ENCODE data around the gene TTC12. TPM values are rescaled to one million over a fixed set of nuclear protein-coding genes. Genes with fewer than 3 reads are reported as not detected.

TTC12 gene
- polyA plus RNA-seq, 4 donors = 32.5 to 45.5 (median 41.1) TPM

GRCh38 chr11:113398669-113399430, 84.5 kb downstream of the TTC12 start:
- DNase-seq (ENCODE audit: low read depth in 4 of 4, low spot score in 2 of 4) = no peak

- no peak for DNase-seq (ENCODE audit: low read depth in 4 of 4, low spot score in 2 of 4)
These were observed 86.3 kb downstream of the TTC12 start for GRCh38 chr11:113400631-113401230.

- DNase-seq (ENCODE audit: low read depth in 4 of 4, low spot score in 2 of 4) = no peak
These were observed 87.3 kb downstream of the TTC12 start for GRCh38 chr11:113401718-113402117.

GRCh38 chr11:113404859-113405430, 90.6 kb downstream of the TTC12 start:
- no peak for DNase-seq (ENCODE audit: low read depth in 4 of 4, low spot score in 2 of 4)

GRCh38 chr11:113405724-113406478, 91.5 kb downstream of the TTC12 start:
- DNase-seq (ENCODE audit: low read depth in 4 of 4, low spot score in 2 of 4) = no peak

- no peak for DNase-seq (ENCODE audit: low read depth in 4 of 4, low spot score in 2 of 4)
These were observed 92.8 kb downstream of the TTC12 start for GRCh38 chr11:113407163-113407562.

- no peak for DNase-seq (ENCODE audit: low read depth in 4 of 4, low spot score in 2 of 4)
These were observed 93.8 kb downstream of the TTC12 start for GRCh38 chr11:113408206-113408605.

- DNase-seq (ENCODE audit: low read depth in 4 of 4, low spot score in 2 of 4) = no peak
These were observed 94.5 kb downstream of the TTC12 start for GRCh38 chr11:113408887-113409286.

- no peak for DNase-seq (ENCODE audit: low read depth in 4 of 4, low spot score in 2 of 4)
These were observed 95.1 kb downstream of the TTC12 start for GRCh38 chr11:113409526-113409925.

GRCh38 chr11:113410414-113411135, 96.2 kb downstream of the TTC12 start:
- no peak for DNase-seq (ENCODE audit: low read depth in 4 of 4, low spot score in 2 of 4)

- no peak for DNase-seq (ENCODE audit: low read depth in 4 of 4, low spot score in 2 of 4)
These were observed 97.2 kb downstream of the TTC12 start for GRCh38 chr11:113411536-113411935.

GRCh38 chr11:113412675-113413074, 98.3 kb downstream of the TTC12 start:
- no peak for DNase-seq (ENCODE audit: low read depth in 4 of 4, low spot score in 2 of 4)

GRCh38 chr11:113415343-113415742, 101.0 kb downstream of the TTC12 start:
- DNase-seq (ENCODE audit: low read depth in 4 of 4, low spot score in 2 of 4) = no peak

Other genes starting within 250 kb of the TTC12 start
- under 1 TPM; 0.17 to 0.78 (median 0.35) TPM for gene ANKK1, start 73.2 kb downstream of the TTC12 start, polyA plus RNA-seq (ENCODE audit: insufficient read length in 4 of 4)
- gene DRD2, start 160.8 kb downstream of the TTC12 start, polyA plus RNA-seq (ENCODE audit: insufficient read length in 4 of 4) = under 1 TPM; 0.21 to 0.76 (median 0.42) TPM